ENCODE measurements around the gene CR1.

DNA sequence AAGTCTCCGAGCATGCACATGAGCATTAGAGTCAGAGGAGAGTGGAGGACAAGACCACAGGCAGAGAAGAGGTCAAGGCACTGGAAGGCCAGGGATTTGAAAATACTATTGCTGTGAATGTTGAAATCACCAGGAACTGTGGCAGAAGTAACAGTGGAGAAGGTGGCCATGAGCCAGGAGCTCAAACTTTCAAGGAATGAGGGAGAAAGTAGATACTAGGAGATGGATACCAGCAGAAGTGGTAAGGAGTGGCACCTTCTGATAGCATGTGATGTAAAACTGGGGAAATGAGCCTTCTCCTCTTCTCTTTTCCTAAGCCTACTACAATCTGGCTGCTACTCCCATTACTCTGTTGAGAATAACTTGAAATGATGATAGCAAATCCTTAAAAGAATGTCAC is 1.8 kb upstream of the CR1 start:
- TF ChIP-seq EP300 (IDR thresholded peaks at IDR 0.05; ENCODE audit: low read depth) (no peak), CTCF (IDR thresholded peaks at IDR 0.05) (no peak), POLR2A (IDR thresholded peaks at IDR 0.05) (no peak), POLR2AphosphoS5 (IDR thresholded peaks at IDR 0.05) (no peak)

All from transverse colon (tissue), 4 donors.